ENCODE data around the gene DENND1A. TPM values are rescaled to one million over a fixed set of nuclear protein-coding genes. Genes with fewer than 3 reads are reported as not detected.

DENND1A gene
- total RNA-seq, 6 experiments from 2014 or later = 13.9 to 22.6 (median 16.3) TPM

DNA sequence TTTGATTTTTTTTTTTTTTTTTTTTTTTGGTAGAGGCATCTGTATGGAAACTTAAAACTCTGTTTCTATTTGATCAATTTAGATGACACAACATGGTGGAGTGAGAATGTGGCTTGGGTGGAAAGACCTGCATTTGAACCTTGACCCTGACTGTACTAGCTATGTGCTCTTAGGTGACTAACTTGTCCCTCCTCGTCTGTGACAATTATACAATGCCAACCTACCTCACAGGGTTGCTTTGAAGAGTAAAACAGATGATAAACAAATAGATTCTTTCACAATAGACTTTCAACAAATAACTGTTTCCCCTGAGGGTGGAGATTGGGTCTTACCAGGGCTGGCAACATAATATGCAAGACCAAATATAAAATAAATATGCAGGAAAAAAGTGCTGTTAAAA, 464.6 kb downstream of the DENND1A start:
- Histone ChIP-seq H3K4me3 (no peak overlapping the region), H3K27me3 (no peaks in the 10 kb centered on the region), H3K9me3 (no peaks in the 10 kb centered on the region), H3K36me3 (no peaks in the 10 kb centered on the region), H3K27ac (peak overlapping the region; percentile 13 to 92 (median 84)), H3K4me1 (peaks cover 0 to 50% (median 22%) of the 10 kb centered on the region in 4 donors)
- DNase-seq (peak in 1 of 3 donors; percentile 73), ATAC-seq (peak; percentile 77 to 90 (median 84))
- TF ChIP-seq, protein P1, sequence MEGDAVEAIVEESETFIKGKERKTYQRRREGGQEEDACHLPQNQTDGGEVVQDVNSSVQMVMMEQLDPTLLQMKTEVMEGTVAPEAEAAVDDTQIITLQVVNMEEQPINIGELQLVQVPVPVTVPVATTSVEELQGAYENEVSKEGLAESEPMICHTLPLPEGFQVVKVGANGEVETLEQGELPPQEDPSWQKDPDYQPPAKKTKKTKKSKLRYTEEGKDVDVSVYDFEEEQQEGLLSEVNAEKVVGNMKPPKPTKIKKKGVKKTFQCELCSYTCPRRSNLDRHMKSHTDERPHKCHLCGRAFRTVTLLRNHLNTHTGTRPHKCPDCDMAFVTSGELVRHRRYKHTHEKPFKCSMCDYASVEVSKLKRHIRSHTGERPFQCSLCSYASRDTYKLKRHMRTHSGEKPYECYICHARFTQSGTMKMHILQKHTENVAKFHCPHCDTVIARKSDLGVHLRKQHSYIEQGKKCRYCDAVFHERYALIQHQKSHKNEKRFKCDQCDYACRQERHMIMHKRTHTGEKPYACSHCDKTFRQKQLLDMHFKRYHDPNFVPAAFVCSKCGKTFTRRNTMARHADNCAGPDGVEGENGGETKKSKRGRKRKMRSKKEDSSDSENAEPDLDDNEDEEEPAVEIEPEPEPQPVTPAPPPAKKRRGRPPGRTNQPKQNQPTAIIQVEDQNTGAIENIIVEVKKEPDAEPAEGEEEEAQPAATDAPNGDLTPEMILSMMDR (IDR thresholded peaks at IDR 0.05) = no peak
- TF ChIP-seq POLR2A (IDR thresholded peaks at IDR 0.05) = no peak
- WGBS (ENCODE audit: insufficient coverage, low coverage, low lambda C conversion rate, missing lambda C conversion rate) = 11% methylated on average over 1 of the region's 1 CpG
- intact Hi-C loops (cut with DNase I) = no loop called here

DNA sequence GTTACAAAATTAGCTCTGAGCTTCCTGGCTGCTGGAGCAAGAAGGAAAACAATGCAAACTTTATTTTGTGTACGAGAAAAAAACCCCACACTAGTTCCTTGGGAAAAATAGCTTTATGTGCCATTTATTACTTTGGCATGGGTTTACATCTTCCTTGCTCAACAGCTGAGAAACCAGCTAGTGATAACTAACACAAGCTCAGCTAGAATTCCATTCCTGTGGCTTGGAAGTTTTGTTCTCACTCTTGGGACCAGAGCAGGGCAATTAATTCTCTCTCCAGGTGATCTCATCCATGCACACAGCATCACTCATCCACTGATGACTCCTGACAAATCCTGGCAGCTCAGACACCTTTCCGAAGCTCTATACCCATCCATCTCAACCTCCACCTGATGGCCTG, 469.8 kb downstream of the DENND1A start:
- H3K27ac ChIP-seq = no peak overlapping the region
- no peaks in the 10 kb centered on the region for H3K9me3 ChIP-seq
- 94% methylated on average over 2 of the region's 2 CpGs for WGBS (ENCODE audit: insufficient coverage, low coverage, low lambda C conversion rate, missing lambda C conversion rate)
- ATAC-seq = no peak
- no peak for DNase-seq
- intact Hi-C loops (cut with DNase I) = no loop called here
- H3K36me3 ChIP-seq = peaks cover 0 to 7% (median 0%) of the 10 kb centered on the region in 4 donors
- H3K27me3 ChIP-seq = no peaks in the 10 kb centered on the region
- H3K4me3 ChIP-seq = no peak overlapping the region
- TF ChIP-seq, protein P1 (IDR thresholded peaks at IDR 0.05) = no peak
- TF ChIP-seq POLR2A (IDR thresholded peaks at IDR 0.05) = no peak
- peaks cover 0 to 4% (median 0%) of the 10 kb centered on the region in 4 donors for H3K4me1 ChIP-seq

DNA sequence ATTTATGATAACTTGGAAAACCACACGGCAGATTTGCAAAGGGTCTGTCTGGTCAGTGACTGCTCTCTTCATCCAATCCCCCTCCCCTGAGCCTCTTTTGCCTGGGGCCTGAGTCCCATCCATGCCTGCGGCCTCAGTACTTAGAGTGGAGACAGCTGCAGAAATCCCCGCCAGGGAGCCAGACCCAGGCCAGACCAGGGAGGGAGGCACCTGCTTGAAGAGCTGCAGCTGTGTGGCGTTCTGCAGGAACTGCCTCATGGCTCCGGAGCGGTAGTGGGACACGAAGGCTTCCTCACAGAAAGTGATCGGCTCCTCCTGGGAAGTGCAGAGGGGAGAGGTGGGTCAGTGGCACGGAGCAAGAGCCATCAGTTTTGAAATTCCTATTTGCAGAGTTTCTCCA, 472.3 kb downstream of the DENND1A start:
- ATAC-seq (no peak), DNase-seq (no peak)
- Histone ChIP-seq H3K9me3 (no peaks in the 10 kb centered on the region), H3K27me3 (no peaks in the 10 kb centered on the region), H3K27ac (no peak overlapping the region), H3K36me3 (peaks cover 0 to 8% (median 0%) of the 10 kb centered on the region in 4 donors), H3K4me1 (no peaks in the 10 kb centered on the region), H3K4me3 (no peak overlapping the region)
- WGBS (ENCODE audit: insufficient coverage, low coverage, low lambda C conversion rate, missing lambda C conversion rate) = 88% methylated on average over 2 of the region's 9 CpGs
- TF ChIP-seq, protein P1 (IDR thresholded peaks at IDR 0.05) = no peak
- TF ChIP-seq POLR2A (IDR thresholded peaks at IDR 0.05) = no peak
- intact Hi-C loops (cut with DNase I) = no loop called here

DNA sequence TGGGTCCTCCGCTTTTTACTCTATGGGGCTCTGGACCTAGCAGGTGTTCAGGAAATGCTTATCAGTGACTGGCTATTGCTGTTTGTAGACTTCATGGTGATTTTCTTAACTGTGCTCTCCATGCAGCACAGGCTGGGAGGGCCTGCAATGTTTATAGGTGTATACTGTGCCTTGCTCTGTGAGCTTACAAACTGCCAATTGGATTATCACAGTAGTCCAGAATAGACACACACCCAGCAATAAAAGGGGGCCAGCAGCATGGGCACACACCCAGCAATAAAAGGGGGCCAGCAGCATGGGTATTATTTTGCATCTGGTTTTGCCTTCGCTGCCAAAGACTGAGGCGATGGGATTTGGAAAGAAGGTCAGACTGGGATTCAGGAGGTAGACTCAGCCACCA, 473.9 kb downstream of the DENND1A start:
- intact Hi-C loops (cut with DNase I) = no loop called here
- TF ChIP-seq POLR2A (IDR thresholded peaks at IDR 0.05) = no peak
- TF ChIP-seq, protein P1 (IDR thresholded peaks at IDR 0.05) = no peak
- Histone ChIP-seq H3K9me3 (no peaks in the 10 kb centered on the region), H3K27me3 (no peaks in the 10 kb centered on the region), H3K27ac (no peak overlapping the region), H3K4me1 (no peaks in the 10 kb centered on the region), H3K4me3 (no peak overlapping the region), H3K36me3 (peaks cover 0 to 8% (median 0%) of the 10 kb centered on the region in 4 donors)
- 75% methylated on average over 2 of the region's 3 CpGs for WGBS (ENCODE audit: insufficient coverage, low coverage, low lambda C conversion rate, missing lambda C conversion rate)
- DNase-seq (no peak), ATAC-seq (no peak)

DNA sequence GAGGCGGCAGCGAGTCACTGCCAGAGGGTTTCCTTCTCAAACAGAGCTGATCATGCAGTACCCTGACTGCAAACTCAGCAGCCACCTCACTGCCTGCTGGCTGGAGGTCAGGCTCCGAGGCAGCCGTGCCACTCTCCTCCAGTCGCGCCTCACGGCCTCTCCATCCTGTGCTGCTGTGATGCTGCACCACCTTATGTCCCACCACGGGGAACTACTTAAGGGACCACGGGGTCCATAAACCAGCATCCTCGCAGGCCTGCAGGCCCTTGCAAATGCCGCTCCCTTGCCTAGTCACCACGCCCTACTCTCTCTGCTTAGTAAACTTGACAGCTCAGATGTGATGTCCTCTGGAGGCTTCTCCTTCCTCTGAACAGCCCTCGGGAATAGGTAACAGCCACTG, 474.7 kb downstream of the DENND1A start:
- Histone ChIP-seq H3K36me3 (peaks cover 0 to 8% (median 0%) of the 10 kb centered on the region in 4 donors), H3K27ac (no peak overlapping the region), H3K4me1 (no peaks in the 10 kb centered on the region), H3K9me3 (no peaks in the 10 kb centered on the region), H3K4me3 (no peak overlapping the region), H3K27me3 (no peaks in the 10 kb centered on the region)
- DNase-seq (no peak), ATAC-seq (no peak)
- TF ChIP-seq, protein P1 (IDR thresholded peaks at IDR 0.05) = no peak
- no peak for TF ChIP-seq POLR2A (IDR thresholded peaks at IDR 0.05)
- WGBS (ENCODE audit: insufficient coverage, low coverage, low lambda C conversion rate, missing lambda C conversion rate) = 86% methylated on average over 4 of the region's 13 CpGs
- intact Hi-C loops (cut with DNase I) = no loop called here

Data from right lobe of liver (tissue), 6 donors.